A549 (cell line): ENCODE results near the gene ZNF138.

ENCODE experiments used
- CBX2 ChIP-seq: fragments of 200-600 bp; sonication (generic); IDR thresholded peaks from 2 replicates; pipeline ENCODE4 v1.6.1; 2016; ENCODE audit warnings: low read depth, mild to moderate bottlenecking, borderline replicate concordance
- CHD4 ChIP-seq: fragments of 200-600 bp; sonication (generic); IDR thresholded peaks from 2 replicates; pipeline ENCODE4 v1.6.1; 2016; ENCODE audit warnings: antibody characterized with exemption, mild to moderate bottlenecking, borderline replicate concordance
- CTCF ChIP-seq: fragments of >200 bp; sonication (Bioruptor Twin); formaldehyde crosslinking; IDR thresholded peaks from 3 replicates; pipeline ENCODE4 v1.5.1; 2016
- FOXS1 ChIP-seq: fragments of 250-450 bp; sonication (Bioruptor Pico); IDR thresholded peaks from 2 replicates; pipeline ENCODE4 v1.5.0; 2020; ENCODE audit warnings: mild to moderate bottlenecking, moderate library complexity
- MAZ ChIP-seq: fragments of 150-350 bp; IDR thresholded peaks from 2 replicates; pipeline ENCODE4 v1.6.1; 2014; ENCODE audit warnings: antibody characterized with exemption, low read depth, low read length, borderline replicate concordance
- MYC ChIP-seq: IDR thresholded peaks from 2 replicates; pipeline ENCODE4 v1.6.1; 2012; ENCODE audit warnings: mild to moderate bottlenecking, inconsistent platforms, low read length, improper control_type of control experiment, borderline replicate concordance
- NR3C1 ChIP-seq: fragments of >200 bp; sonication (Bioruptor Twin); formaldehyde crosslinking; IDR thresholded peaks from 3 replicates; pipeline ENCODE4 v1.6.1; 2017
- PHF8 ChIP-seq: fragments of 200-600 bp; sonication (generic); IDR thresholded peaks from 2 replicates; pipeline ENCODE4 v1.6.1; 2016; ENCODE audit warnings: low read depth, mild to moderate bottlenecking, antibody characterized with exemption, moderate library complexity, borderline replicate concordance
- POLR2A ChIP-seq: IDR thresholded peaks from 2 replicates; pipeline ENCODE4 v1.6.1; 2012; ENCODE audit warnings: mild to moderate bottlenecking, low read length

- TF ChIP-seq MAZ (no peak), CTCF (no peak), POLR2A (no peak), CHD4 (no peak), CBX2 (no peak), FOXS1 (CRISPR knock-in tag) (no peak), PHF8 (no peak), MYC (no peak), NR3C1 (no peak)
Observed at GRCh38 chr7:64854969-64855368, 60.7 kb downstream of the ZNF138 start.
